ENCODE data around the gene ACOT4.
"Not testable (repeated sequence)": the region's sequence is repeated elsewhere in the genome, so short reads cannot be mapped to it uniquely, and the experiment has no call there.

The ACOT4 gene

GRCh38 chr14:73591690-73592449 is at the start of gene ACOT4:
TSS of gene ACOT4 (plus strand) at chr14:73591873. CDS start at chr14:73591960, 87 bp downstream.
- DNase-seq (ENCODE audit: low read depth), result peak; percentile 40

GRCh38 chr14:73542961-73543360 is 48.7 kb upstream of the ACOT4 start:
- DNase-seq (ENCODE audit: low read depth), result not testable (repeated sequence)

GRCh38 chr14:73545353-73545752 is 46.3 kb upstream of the ACOT4 start:
- not testable (repeated sequence) for DNase-seq (ENCODE audit: low read depth)

GRCh38 chr14:73549097-73549496 is 42.6 kb upstream of the ACOT4 start:
- DNase-seq (ENCODE audit: low read depth), result not testable (repeated sequence)

GRCh38 chr14:73549889-73550524 is 41.7 kb upstream of the ACOT4 start:
- DNase-seq (ENCODE audit: low read depth), result not testable (repeated sequence)

- no peak for DNase-seq (ENCODE audit: low read depth)
Observed at GRCh38 chr14:73553845-73554244, 37.8 kb upstream of the ACOT4 start.

- not testable (repeated sequence) for DNase-seq (ENCODE audit: low read depth)
Observed at GRCh38 chr14:73557201-73557600, 34.5 kb upstream of the ACOT4 start.

- not testable (repeated sequence) for DNase-seq (ENCODE audit: low read depth)
Observed at GRCh38 chr14:73558238-73558637, 33.4 kb upstream of the ACOT4 start.

- DNase-seq (ENCODE audit: low read depth), result not testable (repeated sequence)
Observed at GRCh38 chr14:73562256-73562655, 29.4 kb upstream of the ACOT4 start.

- not testable (repeated sequence) for DNase-seq (ENCODE audit: low read depth)
Observed at GRCh38 chr14:73562696-73563095, 29.0 kb upstream of the ACOT4 start.

- not testable (repeated sequence) for DNase-seq (ENCODE audit: low read depth)
Observed at GRCh38 chr14:73566431-73566830, 25.2 kb upstream of the ACOT4 start.

- not testable (repeated sequence) for DNase-seq (ENCODE audit: low read depth)
Observed at GRCh38 chr14:73566935-73567334, 24.7 kb upstream of the ACOT4 start.

- no peak for DNase-seq (ENCODE audit: low read depth)
Observed at GRCh38 chr14:73567358-73567757, 24.3 kb upstream of the ACOT4 start.

- DNase-seq (ENCODE audit: low read depth), result no peak
Observed at GRCh38 chr14:73567951-73568885, 23.5 kb upstream of the ACOT4 start.

GRCh38 chr14:73568886-73569184 is 22.8 kb upstream of the ACOT4 start:
- DNase-seq (ENCODE audit: low read depth), result not testable (repeated sequence)

GRCh38 chr14:73569185-73569958 is 22.3 kb upstream of the ACOT4 start, which contains the start of gene ACOT2:
TSS of gene ACOT2 (plus strand) at chr14:73569213. CDS start at chr14:73569241, 28 bp downstream.
- DNase-seq (ENCODE audit: low read depth), result peak; percentile 81

- peak; percentile 43 for DNase-seq (ENCODE audit: low read depth)
Observed at GRCh38 chr14:73570913-73571312, 20.8 kb upstream of the ACOT4 start.

GRCh38 chr14:73573034-73573433 is 18.6 kb upstream of the ACOT4 start:
- not testable (repeated sequence) for DNase-seq (ENCODE audit: low read depth)

- not testable (repeated sequence) for DNase-seq (ENCODE audit: low read depth)
Observed at GRCh38 chr14:73573740-73574139, 17.9 kb upstream of the ACOT4 start.

- DNase-seq (ENCODE audit: low read depth), result not testable (repeated sequence)
Observed at GRCh38 chr14:73574251-73574650, 17.4 kb upstream of the ACOT4 start.

GRCh38 chr14:73576391-73576790 is 15.3 kb upstream of the ACOT4 start:
- DNase-seq (ENCODE audit: low read depth), result no peak

Data from stimulated activated CD8-positive, alpha-beta memory T cell treated with anti-CD3 and anti-CD28 coated beads, Interleukin-12 subunit alpha, Interleukin-12 subunit beta, amount 100 ng/mL, for 4 hours (primary cell).